GM08714 (cell line): ENCODE measurements around the gene GANC.
"Not testable (repeated sequence)": the region's sequence is repeated elsewhere in the genome, so short reads cannot be mapped to it uniquely, and the experiment has no call there.

Experiments used
- H3K4me3 ChIP-seq: fragments of 200-500 bp; sonication (Bioruptor generic); 2 replicates; pipeline ENCODE4 v1.5.1; 2014; ENCODE audit warnings: mild to moderate bottlenecking, low read length, inconsistent platforms
- ZNF274 ChIP-seq: IDR thresholded peaks from 2 replicates; pipeline ENCODE4 v1.6.1; 2012; ENCODE audit warnings: mild to moderate bottlenecking, low read depth, low read length

Gene GANC

DNA sequence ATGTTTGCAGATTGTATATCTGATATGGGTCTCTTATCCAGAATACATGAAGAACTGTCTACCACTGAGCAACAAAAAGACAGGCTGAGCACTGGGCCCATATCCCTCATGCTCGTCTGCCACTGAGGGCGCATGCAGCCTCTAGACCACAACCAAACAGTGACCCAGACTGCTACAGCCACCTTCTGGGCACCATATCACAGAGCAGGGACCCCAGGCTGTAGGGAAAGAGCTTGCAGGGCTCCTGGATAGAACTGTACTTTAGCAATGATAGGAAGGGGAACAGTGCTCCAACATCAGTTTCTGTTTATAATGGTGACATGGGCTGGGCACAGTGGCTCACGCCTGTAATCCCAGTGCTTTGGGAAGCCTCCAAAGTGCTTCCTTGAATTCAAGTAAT is 40.5 kb downstream of the GANC start:
- TF ChIP-seq ZNF274: no peak

GRCh38 chr15:42314818-42315217 is 41.8 kb downstream of the GANC start:
- H3K4me3 ChIP-seq: no peak overlapping the region
- TF ChIP-seq ZNF274: no peak

More for the DNA sequence above, 40.5 kb downstream of the GANC start:
- H3K4me3 ChIP-seq: no peak overlapping the region

- no peak for TF ChIP-seq ZNF274
- H3K4me3 ChIP-seq: no peak overlapping the region
Observed at GRCh38 chr15:42315521-42315920, 42.5 kb downstream of the GANC start.

- not testable (repeated sequence) for H3K4me3 ChIP-seq
Observed at GRCh38 chr15:42316282-42316805, 43.3 kb downstream of the GANC start.

DNA sequence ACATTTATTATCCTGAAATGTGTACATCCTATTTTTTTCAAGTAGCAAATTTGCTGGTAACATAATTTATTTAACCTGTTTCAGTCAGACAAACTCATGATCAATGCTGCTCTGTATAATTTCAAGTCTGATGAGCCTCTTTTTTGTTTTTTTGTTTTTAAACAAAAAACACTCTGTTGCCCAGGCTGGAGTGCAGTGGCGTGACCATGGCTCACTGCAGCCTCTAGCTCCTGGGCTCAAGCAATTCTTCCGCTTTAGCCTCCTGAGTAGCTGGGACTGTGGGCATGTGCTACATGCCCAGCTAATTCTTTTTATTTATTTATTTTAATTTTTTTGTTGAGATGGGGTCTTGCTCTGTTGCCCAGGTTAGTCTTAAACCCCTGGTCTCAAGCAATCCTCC is 46.2 kb downstream of the GANC start:
- no peak for TF ChIP-seq ZNF274
- H3K4me3 ChIP-seq: no peak overlapping the region

DNA sequence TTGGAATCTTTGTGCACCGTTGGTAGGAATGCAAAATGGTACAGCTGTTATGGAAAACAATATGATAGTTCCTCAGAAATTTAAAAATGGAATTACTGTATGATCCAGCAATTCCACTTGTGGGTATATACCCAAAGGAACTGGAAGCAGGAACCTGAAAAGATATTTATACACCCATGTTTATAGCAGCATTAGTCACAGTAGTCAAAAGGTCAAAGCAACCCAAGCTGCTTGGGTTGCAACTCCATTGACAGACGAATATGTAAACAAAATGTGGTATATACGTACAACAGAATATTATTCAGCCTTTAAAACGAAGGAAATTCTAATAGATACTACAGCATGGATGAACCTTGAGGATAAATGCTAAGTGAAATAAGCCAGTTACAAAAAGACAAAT is 51.3 kb downstream of the GANC start:
- no peak overlapping the region for H3K4me3 ChIP-seq
- TF ChIP-seq ZNF274: no peak

- H3K4me3 ChIP-seq: no peak overlapping the region
- no peak for TF ChIP-seq ZNF274
Observed at GRCh38 chr15:42329161-42329560, 56.2 kb downstream of the GANC start.

DNA sequence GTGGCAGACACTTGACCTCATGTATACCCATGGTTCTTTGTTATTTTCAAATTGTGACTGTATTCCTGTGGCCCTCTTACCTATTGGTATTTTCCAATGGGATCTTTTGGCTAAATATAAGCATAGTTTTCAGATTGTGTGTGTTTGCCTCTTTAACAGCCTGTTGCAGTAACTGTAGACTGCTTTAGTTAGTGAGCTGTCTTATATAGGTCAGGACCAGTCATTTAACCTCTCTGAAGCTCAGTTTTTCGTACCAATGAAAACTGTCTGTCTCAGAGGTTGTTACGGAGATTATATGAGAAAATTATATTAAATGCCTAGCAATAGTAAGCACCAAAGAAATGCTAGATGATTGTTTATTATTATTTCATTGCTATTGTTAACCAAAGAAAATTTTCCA is 57.0 kb downstream of the GANC start:
- no peak overlapping the region for H3K4me3 ChIP-seq
- no peak for TF ChIP-seq ZNF274

- no peak for TF ChIP-seq ZNF274
- H3K4me3 ChIP-seq: no peak overlapping the region
Observed at GRCh38 chr15:42331235-42331634, 58.2 kb downstream of the GANC start.

DNA sequence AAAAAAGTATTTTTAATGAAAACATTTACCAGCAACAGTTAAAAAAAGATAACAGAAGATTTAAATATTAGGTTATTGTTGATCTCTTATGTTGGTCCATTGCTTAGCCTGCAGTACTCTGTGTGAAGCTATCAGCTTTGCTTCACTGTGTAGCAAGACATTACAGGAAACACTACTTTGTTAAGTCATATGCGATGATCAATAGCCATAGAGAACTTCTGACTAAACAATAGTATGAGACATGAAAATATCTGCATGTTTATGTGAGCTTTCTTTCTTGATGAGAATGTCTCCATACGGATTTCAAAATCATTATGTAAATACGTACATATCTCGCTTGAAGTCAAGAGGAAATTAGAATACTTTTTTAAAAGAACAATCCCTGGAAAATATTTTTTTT is 59.3 kb downstream of the GANC start:
- no peak for TF ChIP-seq ZNF274
- H3K4me3 ChIP-seq: no peak overlapping the region

- TF ChIP-seq ZNF274: no peak
- no peak overlapping the region for H3K4me3 ChIP-seq
Observed at GRCh38 chr15:42335074-42335473, 62.1 kb downstream of the GANC start.

GRCh38 chr15:42336650-42337049 is 63.6 kb downstream of the GANC start:
- not testable (repeated sequence) for H3K4me3 ChIP-seq

DNA sequence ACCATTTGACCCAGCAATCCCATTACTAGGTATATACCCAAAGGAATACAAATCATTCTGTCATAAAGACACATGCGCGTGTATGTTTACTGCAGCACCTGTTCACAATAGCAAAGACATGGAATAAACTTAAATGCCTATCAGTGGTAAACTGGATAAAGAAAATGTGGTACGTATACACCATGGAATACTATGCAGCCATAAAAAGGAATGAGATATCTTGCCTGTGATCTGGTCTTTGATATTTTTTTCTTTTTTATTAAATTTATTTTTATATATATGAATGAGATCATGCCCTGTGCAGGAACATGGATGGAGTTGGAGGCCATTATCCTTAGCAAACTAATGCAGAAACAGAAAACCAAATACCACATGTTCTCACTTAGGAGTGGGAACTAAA is 64.1 kb downstream of the GANC start:
- not testable (repeated sequence) for H3K4me3 ChIP-seq

GRCh38 chr15:42338500-42338899 is 65.5 kb downstream of the GANC start:
- H3K4me3 ChIP-seq: no peak overlapping the region
- no peak for TF ChIP-seq ZNF274

DNA sequence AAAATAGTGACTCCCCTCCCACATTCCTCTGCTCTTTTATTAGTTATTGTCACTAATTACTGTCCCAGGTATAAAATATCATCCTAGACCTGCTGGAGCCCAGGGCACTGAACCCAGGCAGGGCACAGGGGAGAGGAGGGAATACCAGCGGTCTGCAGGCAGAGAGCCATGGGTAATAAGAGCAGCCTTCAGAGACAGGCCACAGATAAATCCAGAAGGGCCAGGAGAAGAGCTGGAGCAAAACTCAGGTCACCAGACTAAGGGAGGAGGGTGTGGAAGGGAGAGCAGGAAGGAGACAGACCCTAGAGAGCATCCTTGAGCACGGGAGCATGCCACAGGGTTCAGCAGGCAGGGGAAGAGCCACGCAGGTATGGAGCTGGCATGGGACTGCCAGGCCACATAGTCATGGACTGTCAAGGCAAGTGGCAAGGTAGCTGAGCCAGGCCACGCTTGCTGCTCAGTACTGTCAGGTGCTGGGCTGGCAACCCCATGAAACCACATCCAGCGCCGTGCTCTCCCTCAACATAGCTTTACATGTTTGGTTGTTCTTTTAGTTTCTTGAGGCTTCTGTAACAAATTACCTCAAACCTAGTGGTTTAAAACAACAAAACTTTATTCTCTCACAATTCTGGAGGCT is 70.7 kb downstream of the GANC start:
- no peak overlapping the region for H3K4me3 ChIP-seq
- TF ChIP-seq ZNF274: no peak

DNA sequence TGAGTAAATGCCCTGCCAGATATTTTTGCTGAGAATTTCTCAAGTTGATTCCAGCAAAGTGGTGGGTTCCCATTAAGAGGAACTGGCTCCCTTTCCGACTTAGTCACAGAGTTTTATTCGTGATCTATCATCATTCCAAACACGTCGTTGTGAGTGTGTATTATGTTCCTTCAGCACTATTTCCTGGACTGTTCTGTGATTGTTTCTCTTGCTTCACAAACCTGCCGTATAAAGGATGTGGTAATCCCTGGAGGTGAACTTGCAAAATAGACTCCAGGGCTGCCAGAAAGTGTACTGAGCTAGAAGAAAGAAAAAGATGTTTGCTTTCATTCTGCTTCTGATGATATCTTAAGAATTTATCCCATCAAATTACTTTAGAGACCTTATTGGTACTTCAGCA is 71.8 kb downstream of the GANC start:
- no peak overlapping the region for H3K4me3 ChIP-seq
- TF ChIP-seq ZNF274: no peak
